Colon (tissue), 2 donors: Measurements from ENCODE around the gene FBXL13.
"Not testable (repeated sequence)": the region's sequence is repeated elsewhere in the genome, so short reads cannot be mapped to it uniquely, and the experiment has no call there.

Source experiments
- FAIRE-seq: peaks from 2 replicates; lab custom pipeline; 2012; peaks lifted over from hg19 to GRCh38; lab: Jason Lieb, UNC
- donor health status: control.
- donor health status: control.

Gene FBXL13

GRCh38 chr7:102817616-102818573 lies 256.7 kb downstream of the FBXL13 start:
- no peak for FAIRE-seq

- FAIRE-seq = no peak
Observed at GRCh38 chr7:102814025-102814471, 260.5 kb downstream of the FBXL13 start.

- no peak for FAIRE-seq
Observed at GRCh38 chr7:102813191-102814024, 261.2 kb downstream of the FBXL13 start.

- FAIRE-seq = no peak
Observed at GRCh38 chr7:102811942-102812678, 262.5 kb downstream of the FBXL13 start.

GRCh38 chr7:102810916-102811315 lies 263.7 kb downstream of the FBXL13 start:
- no peak for FAIRE-seq

GRCh38 chr7:102806613-102807012 lies 268.0 kb downstream of the FBXL13 start:
- no peak for FAIRE-seq

- FAIRE-seq = not testable (repeated sequence)
Observed at GRCh38 chr7:102795987-102796595, 278.5 kb downstream of the FBXL13 start.

- not testable (repeated sequence) for FAIRE-seq
Observed at GRCh38 chr7:102794567-102794966, 280.0 kb downstream of the FBXL13 start.

GRCh38 chr7:102791831-102792230 lies 282.8 kb downstream of the FBXL13 start:
- FAIRE-seq = not testable (repeated sequence)

- FAIRE-seq = not testable (repeated sequence)
Observed at GRCh38 chr7:102791367-102791766, 283.2 kb downstream of the FBXL13 start.

- not testable (repeated sequence) for FAIRE-seq
Observed at GRCh38 chr7:102790364-102791100, 284.1 kb downstream of the FBXL13 start.

GRCh38 chr7:102788770-102789169 lies 285.8 kb downstream of the FBXL13 start:
- not testable (repeated sequence) for FAIRE-seq

- not testable (repeated sequence) for FAIRE-seq
Observed at GRCh38 chr7:102780926-102781325, 293.7 kb downstream of the FBXL13 start.

GRCh38 chr7:102778663-102779062 lies 295.9 kb downstream of the FBXL13 start:
- FAIRE-seq = not testable (repeated sequence)

- not testable (repeated sequence) for FAIRE-seq
Observed at GRCh38 chr7:102776217-102776616, 298.4 kb downstream of the FBXL13 start.

GRCh38 chr7:102770467-102770866 lies 304.1 kb downstream of the FBXL13 start:
- FAIRE-seq = not testable (repeated sequence)

GRCh38 chr7:102769657-102770192 lies 304.9 kb downstream of the FBXL13 start:
- not testable (repeated sequence) for FAIRE-seq

GRCh38 chr7:102763295-102763905 lies 311.2 kb downstream of the FBXL13 start:
- FAIRE-seq = not testable (repeated sequence)
